Ammon's horn (tissue), 1 donor: ENCODE results near the gene CAP1.

Source experiments
- DNase-seq: peaks from one replicate; pipeline ENCODE4 v3.0.0-alpha.2; 2016; ENCODE audit warnings: low spot score

Gene CAP1

GRCh38 chr1:40095806-40096205, 55.3 kb downstream of the CAP1 start:
- DNase-seq: no peak

GRCh38 chr1:40096646-40096976, 56.1 kb downstream of the CAP1 start:
- DNase-seq: no peak

- peak; percentile 87 for DNase-seq
Measured at GRCh38 chr1:40096977-40097782, 56.7 kb downstream of the CAP1 start, which contains the start of gene PPT1. Gene PPT1 (minus strand): TSS chr1:40097252. CDS start chr1:40097238, 14 bp downstream.

GRCh38 chr1:40102038-40102437, 61.5 kb downstream of the CAP1 start:
- DNase-seq: no peak

GRCh38 chr1:40102896-40103295, 62.4 kb downstream of the CAP1 start:
- no peak for DNase-seq

GRCh38 chr1:40105028-40105427, 64.5 kb downstream of the CAP1 start:
- no peak for DNase-seq

GRCh38 chr1:40107290-40107959, 66.9 kb downstream of the CAP1 start:
- no peak for DNase-seq

- no peak for DNase-seq
Measured at GRCh38 chr1:40110389-40110788, 69.9 kb downstream of the CAP1 start.

GRCh38 chr1:40114400-40114799, 73.9 kb downstream of the CAP1 start:
- DNase-seq: no peak

- no peak for DNase-seq
Measured at GRCh38 chr1:40120128-40120527, 79.6 kb downstream of the CAP1 start.
